Measurements from ENCODE around the gene THOC2.

DNA sequence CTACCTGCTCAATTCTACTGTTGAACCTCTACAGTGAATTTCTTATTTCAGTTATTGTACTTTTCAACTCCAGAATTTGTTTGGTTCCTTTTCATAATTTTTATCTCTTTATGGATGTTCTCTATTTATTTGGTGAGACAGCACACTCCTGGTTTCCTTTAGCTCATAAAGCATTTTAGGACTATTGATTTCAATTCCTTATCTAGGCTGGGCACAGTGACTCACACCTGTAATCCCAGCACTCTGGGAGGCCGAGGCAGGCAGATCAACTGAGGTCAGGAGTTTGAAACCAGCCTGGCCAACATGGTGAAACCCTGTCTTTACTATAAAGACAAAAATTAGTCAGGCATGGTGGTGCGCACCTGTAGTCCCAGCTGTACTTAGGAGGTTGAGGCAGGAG, 57.7 kb downstream of the THOC2 start:
- TF ChIP-seq, protein P1, sequence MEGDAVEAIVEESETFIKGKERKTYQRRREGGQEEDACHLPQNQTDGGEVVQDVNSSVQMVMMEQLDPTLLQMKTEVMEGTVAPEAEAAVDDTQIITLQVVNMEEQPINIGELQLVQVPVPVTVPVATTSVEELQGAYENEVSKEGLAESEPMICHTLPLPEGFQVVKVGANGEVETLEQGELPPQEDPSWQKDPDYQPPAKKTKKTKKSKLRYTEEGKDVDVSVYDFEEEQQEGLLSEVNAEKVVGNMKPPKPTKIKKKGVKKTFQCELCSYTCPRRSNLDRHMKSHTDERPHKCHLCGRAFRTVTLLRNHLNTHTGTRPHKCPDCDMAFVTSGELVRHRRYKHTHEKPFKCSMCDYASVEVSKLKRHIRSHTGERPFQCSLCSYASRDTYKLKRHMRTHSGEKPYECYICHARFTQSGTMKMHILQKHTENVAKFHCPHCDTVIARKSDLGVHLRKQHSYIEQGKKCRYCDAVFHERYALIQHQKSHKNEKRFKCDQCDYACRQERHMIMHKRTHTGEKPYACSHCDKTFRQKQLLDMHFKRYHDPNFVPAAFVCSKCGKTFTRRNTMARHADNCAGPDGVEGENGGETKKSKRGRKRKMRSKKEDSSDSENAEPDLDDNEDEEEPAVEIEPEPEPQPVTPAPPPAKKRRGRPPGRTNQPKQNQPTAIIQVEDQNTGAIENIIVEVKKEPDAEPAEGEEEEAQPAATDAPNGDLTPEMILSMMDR (IDR thresholded peaks at IDR 0.05 in 2 of 3, conservative IDR thresholded peaks at IDR 0.05 in 1 of 3; ENCODE audit: insufficient read depth in 2 of 3, low read depth in 1 of 3, low read length in 3 of 3): no peak
- TF ChIP-seq ZFP30 (CRISPR knock-in tag; IDR thresholded peaks at IDR 0.05; ENCODE audit: borderline replicate concordance): no peak
